GM23338 (cell line): ENCODE measurements around the gene CFLAR. TPM values are rescaled to one million over a fixed set of nuclear protein-coding genes. Genes with fewer than 3 reads are reported as not detected.

Source experiments
- ATAC-seq: fragments of 200-7000 bp; cut with Tn5 transposase; 3 replicates; pipeline ENCODE4 v1.9.1; 2020
- DNase-seq: peaks from one replicate; pipeline ENCODE4 v3.0.0-alpha.2; 2015; ENCODE audit warnings: low spot score
- H2AFZ ChIP-seq: fragments of 200-600 bp; sonication (generic); 2 replicates; pipeline ENCODE4 v1.8.0; 2016; ENCODE audit warnings: antibody characterized with exemption, mild to moderate bottlenecking, moderate library complexity
- H3F3A ChIP-seq: fragments of 200-600 bp; sonication (generic); replicated peaks from 2 replicates; pipeline ENCODE4 v1.8.0; 2017; ENCODE audit warnings: antibody characterized with exemption, mixed run types, low read depth
- H3K27ac ChIP-seq: fragments of 200-600 bp; sonication (generic); 2 replicates; pipeline ENCODE4 v1.6.1; 2016; ENCODE audit warnings: low read depth
- H3K27me3 ChIP-seq: fragments of 200-600 bp; sonication (generic); 2 replicates; pipeline ENCODE4 v1.8.0; 2016; ENCODE audit warnings: mild to moderate bottlenecking, mixed run types, moderate library complexity; ENCODE audit not compliant: insufficient read depth
- H3K36me3 ChIP-seq: fragments of 200-600 bp; sonication (generic); 2 replicates; pipeline ENCODE4 v1.8.0; 2016; ENCODE audit warnings: mild to moderate bottlenecking; ENCODE audit not compliant: insufficient read depth
- H3K4me1 ChIP-seq: fragments of 200-600 bp; sonication (generic); 2 replicates; pipeline ENCODE4 v1.8.0; 2016; ENCODE audit warnings: mild to moderate bottlenecking, moderate library complexity; ENCODE audit not compliant: insufficient read depth
- H3K4me2 ChIP-seq: fragments of 200-600 bp; sonication (generic); 2 replicates; pipeline ENCODE4 v1.7.1; 2017; ENCODE audit warnings: mixed run types
- H3K4me3 ChIP-seq: fragments of 200-600 bp; sonication (generic); 2 replicates; pipeline ENCODE4 v1.6.1; 2016; ENCODE audit warnings: mixed run types
- H3K79me2 ChIP-seq: fragments of 200-600 bp; sonication (generic); replicated peaks from 2 replicates; pipeline ENCODE4 v1.8.0; 2017; ENCODE audit warnings: mild to moderate bottlenecking; ENCODE audit not compliant: insufficient read depth
- H3K9me2 ChIP-seq: fragments of 200-600 bp; sonication (generic); 2 replicates; pipeline ENCODE4 v1.8.0; 2017; ENCODE audit not compliant: insufficient read depth
- H4K20me1 ChIP-seq: fragments of 200-600 bp; sonication (generic); replicated peaks from 2 replicates; pipeline ENCODE4 v1.8.0; 2017; ENCODE audit warnings: mild to moderate bottlenecking; ENCODE audit not compliant: insufficient read depth
- H3K27ac Mint-ChIP-seq: 2 replicates; pipeline ENCODE4 v1.8.0; 2020; ENCODE audit warnings: inconsistent platforms, mild to moderate bottlenecking, moderate library complexity, mixed read lengths
- H3K27me3 Mint-ChIP-seq: 3 replicates; pipeline ENCODE4 v1.8.0; 2022; ENCODE audit warnings: low read depth, mild to moderate bottlenecking, moderate library complexity, mixed read lengths, inconsistent platforms; ENCODE audit not compliant: insufficient read depth, poor library complexity
- H3K36me3 Mint-ChIP-seq: 3 replicates; pipeline ENCODE4 v1.8.0; 2021; ENCODE audit warnings: low read depth, mild to moderate bottlenecking, inconsistent platforms, moderate library complexity, mixed read lengths
- H3K4me1 Mint-ChIP-seq: 3 replicates; pipeline ENCODE4 v1.8.0; 2020; ENCODE audit warnings: mild to moderate bottlenecking, inconsistent platforms, mixed read lengths
- H3K4me3 Mint-ChIP-seq: 3 replicates; pipeline ENCODE4 v1.8.0; 2021; ENCODE audit warnings: moderate library complexity, mild to moderate bottlenecking, inconsistent platforms, mixed read lengths
- H3K9me3 Mint-ChIP-seq: 3 replicates; pipeline ENCODE4 v1.8.0; 2020; ENCODE audit warnings: moderate library complexity, mild to moderate bottlenecking, inconsistent platforms, mixed read lengths
- CREB1 ChIP-seq: fragments of 250-450 bp; sonication (Bioruptor Pico); IDR thresholded peaks from 2 replicates; pipeline ENCODE4 v1.5.0; 2020; ENCODE audit warnings: low read depth, mild to moderate bottlenecking, moderate library complexity
- CTCF ChIP-seq, 2 experiments: fragments of 200-600 bp in 1 of 2; sonication (generic) in 1 of 2; conservative IDR thresholded peaks; 2 replicates each; pipeline versions ENCODE4 v1.5.1 to v1.6.1; 2016 to 2017; ENCODE audit warnings: antibody characterized with exemption in 2 of 2, low read depth in 2 of 2, mild to moderate bottlenecking in 2 of 2, moderate library complexity in 1 of 2
- ETS1 ChIP-seq: IDR thresholded peaks from 2 replicates; pipeline ENCODE4 v1.6.1; 2016; ENCODE audit warnings: antibody characterized with exemption
- EZH2 ChIP-seq: fragments of 200-600 bp; sonication (generic); IDR thresholded peaks from one replicate; pipeline ENCODE4 v1.8.0; 2017; ENCODE audit warnings: antibody characterized with exemption, mild to moderate bottlenecking, low read depth; ENCODE audit not compliant: unreplicated experiment
- EZH2phosphoT487 ChIP-seq: fragments of 200-600 bp; sonication (generic); IDR thresholded peaks from one replicate; pipeline ENCODE4 v1.8.1; 2018; ENCODE audit warnings: antibody characterized with exemption; ENCODE audit not compliant: unreplicated experiment
- JUNB ChIP-seq: IDR thresholded peaks from one replicate; pipeline ENCODE4 v1.6.1; 2016; ENCODE audit warnings: antibody characterized with exemption; ENCODE audit not compliant: unreplicated experiment
- NANOG ChIP-seq: IDR thresholded peaks from 2 replicates; pipeline ENCODE4 v1.6.1; 2016; ENCODE audit warnings: antibody characterized with exemption, borderline replicate concordance
- POLR2AphosphoS5 ChIP-seq: IDR thresholded peaks from 2 replicates; pipeline ENCODE4 v1.6.1; 2016; ENCODE audit warnings: antibody characterized with exemption, low read depth
- STAT1 ChIP-seq: IDR thresholded peaks from one replicate; pipeline ENCODE4 v1.6.1; 2016; ENCODE audit warnings: antibody characterized with exemption; ENCODE audit not compliant: unreplicated experiment
- ZNF114 ChIP-seq: fragments of 250-450 bp; sonication (Bioruptor Pico); IDR thresholded peaks from 2 replicates; pipeline ENCODE4 v1.5.0; 2020; ENCODE audit warnings: mild to moderate bottlenecking, moderate library complexity
- ZNF331 ChIP-seq: fragments of 250-450 bp; sonication (Bioruptor Pico); IDR thresholded peaks from 2 replicates; pipeline ENCODE4 v1.5.0; 2020; ENCODE audit warnings: low read depth, mild to moderate bottlenecking, moderate library complexity
- polyA plus RNA-seq: library from polyadenylated mRNA; unstranded; fragments of >200 nt; fragmentation: Nextera tagmentation; extraction: Ambion mirVana; gene quantifications from 2 replicates; pipeline ENCODE4 v1.2.1, GENCODE V29; 2016
- total RNA-seq: library from RNA; depleted of rRNA; stranded (reverse); fragments of >200 nt; shearing (Covaris generic); gene quantifications from 2 replicates; pipeline ENCODE4 v1.2.3, GENCODE V29; 2014
- TF ChIP-seq, protein P1 (sequence below): fragments of 250-450 bp; sonication (Bioruptor Pico); IDR thresholded peaks from 2 replicates; pipeline ENCODE4 v1.5.0; 2020; ENCODE audit warnings: mild to moderate bottlenecking, moderate library complexity
- TF ChIP-seq, protein P2 (sequence below): IDR thresholded peaks from one replicate; pipeline ENCODE4 v1.6.1; 2018; ENCODE audit warnings: antibody characterized with exemption; ENCODE audit not compliant: unreplicated experiment

The CFLAR gene
- total and polyA plus RNA-seq, 2 experiments from 2014 or later, result 10.1 to 15.1 TPM

DNA sequence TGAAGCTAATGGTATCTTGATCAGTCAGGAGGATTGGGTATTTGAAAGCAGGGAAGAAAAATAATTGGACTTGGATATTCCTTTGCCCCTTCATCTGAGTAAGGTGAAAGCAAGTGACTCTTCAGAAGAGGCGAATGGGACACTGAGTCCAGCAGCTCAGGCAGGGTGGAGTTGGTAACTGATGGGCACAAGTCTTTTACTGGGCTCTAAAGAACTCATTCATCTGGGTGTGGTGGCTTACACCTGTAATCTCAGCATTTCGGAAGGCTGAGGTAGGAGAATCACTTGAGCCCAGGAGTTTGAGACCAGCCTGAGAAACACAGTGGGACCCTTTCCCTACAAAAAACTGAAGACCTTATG, 11.2 kb downstream of the CFLAR start:
- Histone ChIP-seq H3K27me3 (no peaks in the 10 kb centered on the region), H2AFZ (no peak overlapping the region), H3K36me3 (no peaks in the 10 kb centered on the region), H3K4me2 (peak overlapping the region; percentile 52; the same call in 1 of the 2 replicates), H3K27ac (peak overlapping the region; percentile 57; the same call in 1 of the 2 replicates), H3F3A (no peaks in the 10 kb centered on the region), H3K4me1 (peaks cover 51% of the 10 kb centered on the region), H3K9me2 (0 out of 2 replicates have a peak, but pooled peaks cover 2% of the 10 kb centered on the region), H3K79me2 (peaks cover 4% of the 10 kb centered on the region; the same call in 1 of the 2 replicates), H3K4me3 (no peak overlapping the region), H4K20me1 (no peaks in the 10 kb centered on the region)
- Mint-ChIP-seq H3K9me3 (no peaks in the 10 kb centered on the region), H3K27ac (no peak overlapping the region), H3K36me3 (no peaks in the 10 kb centered on the region), H3K4me1 (peaks cover 52% of the 10 kb centered on the region), H3K4me3 (no peak overlapping the region), H3K27me3 (peaks cover 7% of the 10 kb centered on the region)
- ATAC-seq (no peak), DNase-seq (no peak)
- TF ChIP-seq JUNB, result no peak
- TF ChIP-seq ZNF114 (CRISPR knock-in tag), result no peak
- TF ChIP-seq POLR2AphosphoS5, result no peak
- TF ChIP-seq CREB1 (CRISPR knock-in tag), result no peak
- TF ChIP-seq, protein P1, sequence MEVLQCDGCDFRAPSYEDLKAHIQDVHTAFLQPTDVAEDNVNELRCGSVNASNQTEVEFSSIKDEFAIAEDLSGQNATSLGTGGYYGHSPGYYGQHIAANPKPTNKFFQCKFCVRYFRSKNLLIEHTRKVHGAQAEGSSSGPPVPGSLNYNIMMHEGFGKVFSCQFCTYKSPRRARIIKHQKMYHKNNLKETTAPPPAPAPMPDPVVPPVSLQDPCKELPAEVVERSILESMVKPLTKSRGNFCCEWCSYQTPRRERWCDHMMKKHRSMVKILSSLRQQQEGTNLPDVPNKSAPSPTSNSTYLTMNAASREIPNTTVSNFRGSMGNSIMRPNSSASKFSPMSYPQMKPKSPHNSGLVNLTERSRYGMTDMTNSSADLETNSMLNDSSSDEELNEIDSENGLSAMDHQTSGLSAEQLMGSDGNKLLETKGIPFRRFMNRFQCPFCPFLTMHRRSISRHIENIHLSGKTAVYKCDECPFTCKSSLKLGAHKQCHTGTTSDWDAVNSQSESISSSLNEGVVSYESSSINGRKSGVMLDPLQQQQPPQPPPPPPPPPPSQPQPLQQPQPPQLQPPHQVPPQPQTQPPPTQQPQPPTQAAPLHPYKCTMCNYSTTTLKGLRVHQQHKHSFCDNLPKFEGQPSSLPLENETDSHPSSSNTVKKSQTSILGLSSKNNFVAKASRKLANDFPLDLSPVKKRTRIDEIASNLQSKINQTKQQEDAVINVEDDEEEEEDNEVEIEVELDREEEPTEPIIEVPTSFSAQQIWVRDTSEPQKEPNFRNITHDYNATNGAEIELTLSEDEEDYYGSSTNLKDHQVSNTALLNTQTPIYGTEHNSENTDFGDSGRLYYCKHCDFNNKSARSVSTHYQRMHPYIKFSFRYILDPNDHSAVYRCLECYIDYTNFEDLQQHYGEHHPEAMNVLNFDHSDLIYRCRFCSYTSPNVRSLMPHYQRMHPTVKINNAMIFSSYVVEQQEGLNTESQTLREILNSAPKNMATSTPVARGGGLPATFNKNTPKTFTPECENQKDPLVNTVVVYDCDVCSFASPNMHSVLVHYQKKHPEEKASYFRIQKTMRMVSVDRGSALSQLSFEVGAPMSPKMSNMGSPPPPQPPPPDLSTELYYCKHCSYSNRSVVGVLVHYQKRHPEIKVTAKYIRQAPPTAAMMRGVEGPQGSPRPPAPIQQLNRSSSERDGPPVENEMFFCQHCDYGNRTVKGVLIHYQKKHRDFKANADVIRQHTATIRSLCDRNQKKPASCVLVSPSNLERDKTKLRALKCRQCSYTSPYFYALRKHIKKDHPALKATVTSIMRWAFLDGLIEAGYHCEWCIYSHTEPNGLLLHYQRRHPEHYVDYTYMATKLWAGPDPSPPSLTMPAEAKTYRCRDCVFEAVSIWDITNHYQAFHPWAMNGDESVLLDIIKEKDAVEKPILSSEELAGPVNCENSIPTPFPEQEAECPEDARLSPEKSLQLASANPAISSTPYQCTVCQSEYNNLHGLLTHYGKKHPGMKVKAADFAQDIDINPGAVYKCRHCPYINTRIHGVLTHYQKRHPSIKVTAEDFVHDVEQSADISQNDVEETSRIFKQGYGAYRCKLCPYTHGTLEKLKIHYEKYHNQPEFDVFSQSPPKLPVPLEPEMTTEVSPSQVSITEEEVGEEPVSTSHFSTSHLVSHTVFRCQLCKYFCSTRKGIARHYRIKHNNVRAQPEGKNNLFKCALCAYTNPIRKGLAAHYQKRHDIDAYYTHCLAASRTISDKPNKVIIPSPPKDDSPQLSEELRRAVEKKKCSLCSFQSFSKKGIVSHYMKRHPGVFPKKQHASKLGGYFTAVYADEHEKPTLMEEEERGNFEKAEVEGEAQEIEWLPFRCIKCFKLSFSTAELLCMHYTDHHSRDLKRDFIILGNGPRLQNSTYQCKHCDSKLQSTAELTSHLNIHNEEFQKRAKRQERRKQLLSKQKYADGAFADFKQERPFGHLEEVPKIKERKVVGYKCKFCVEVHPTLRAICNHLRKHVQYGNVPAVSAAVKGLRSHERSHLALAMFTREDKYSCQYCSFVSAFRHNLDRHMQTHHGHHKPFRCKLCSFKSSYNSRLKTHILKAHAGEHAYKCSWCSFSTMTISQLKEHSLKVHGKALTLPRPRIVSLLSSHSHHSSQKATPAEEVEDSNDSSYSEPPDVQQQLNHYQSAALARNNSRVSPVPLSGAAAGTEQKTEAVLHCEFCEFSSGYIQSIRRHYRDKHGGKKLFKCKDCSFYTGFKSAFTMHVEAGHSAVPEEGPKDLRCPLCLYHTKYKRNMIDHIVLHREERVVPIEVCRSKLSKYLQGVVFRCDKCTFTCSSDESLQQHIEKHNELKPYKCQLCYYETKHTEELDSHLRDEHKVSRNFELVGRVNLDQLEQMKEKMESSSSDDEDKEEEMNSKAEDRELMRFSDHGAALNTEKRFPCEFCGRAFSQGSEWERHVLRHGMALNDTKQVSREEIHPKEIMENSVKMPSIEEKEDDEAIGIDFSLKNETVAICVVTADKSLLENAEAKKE, result no peak
- TF ChIP-seq CTCF (conservative IDR thresholded peaks at IDR 0.05; ENCODE audit: low read depth in 2 of 2), result no peak
- TF ChIP-seq STAT1, result no peak
- TF ChIP-seq, protein P2, sequence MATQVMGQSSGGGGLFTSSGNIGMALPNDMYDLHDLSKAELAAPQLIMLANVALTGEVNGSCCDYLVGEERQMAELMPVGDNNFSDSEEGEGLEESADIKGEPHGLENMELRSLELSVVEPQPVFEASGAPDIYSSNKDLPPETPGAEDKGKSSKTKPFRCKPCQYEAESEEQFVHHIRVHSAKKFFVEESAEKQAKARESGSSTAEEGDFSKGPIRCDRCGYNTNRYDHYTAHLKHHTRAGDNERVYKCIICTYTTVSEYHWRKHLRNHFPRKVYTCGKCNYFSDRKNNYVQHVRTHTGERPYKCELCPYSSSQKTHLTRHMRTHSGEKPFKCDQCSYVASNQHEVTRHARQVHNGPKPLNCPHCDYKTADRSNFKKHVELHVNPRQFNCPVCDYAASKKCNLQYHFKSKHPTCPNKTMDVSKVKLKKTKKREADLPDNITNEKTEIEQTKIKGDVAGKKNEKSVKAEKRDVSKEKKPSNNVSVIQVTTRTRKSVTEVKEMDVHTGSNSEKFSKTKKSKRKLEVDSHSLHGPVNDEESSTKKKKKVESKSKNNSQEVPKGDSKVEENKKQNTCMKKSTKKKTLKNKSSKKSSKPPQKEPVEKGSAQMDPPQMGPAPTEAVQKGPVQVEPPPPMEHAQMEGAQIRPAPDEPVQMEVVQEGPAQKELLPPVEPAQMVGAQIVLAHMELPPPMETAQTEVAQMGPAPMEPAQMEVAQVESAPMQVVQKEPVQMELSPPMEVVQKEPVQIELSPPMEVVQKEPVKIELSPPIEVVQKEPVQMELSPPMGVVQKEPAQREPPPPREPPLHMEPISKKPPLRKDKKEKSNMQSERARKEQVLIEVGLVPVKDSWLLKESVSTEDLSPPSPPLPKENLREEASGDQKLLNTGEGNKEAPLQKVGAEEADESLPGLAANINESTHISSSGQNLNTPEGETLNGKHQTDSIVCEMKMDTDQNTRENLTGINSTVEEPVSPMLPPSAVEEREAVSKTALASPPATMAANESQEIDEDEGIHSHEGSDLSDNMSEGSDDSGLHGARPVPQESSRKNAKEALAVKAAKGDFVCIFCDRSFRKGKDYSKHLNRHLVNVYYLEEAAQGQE, result no peak
- TF ChIP-seq EZH2phosphoT487, result no peak
- TF ChIP-seq ETS1, result no peak
- no peak for TF ChIP-seq EZH2
- no peak for TF ChIP-seq NANOG
- no peak for TF ChIP-seq ZNF331
